Activated CD4-positive, alpha-beta T cell treated with anti-CD3 and anti-CD28 coated beads, Interleukin-2, amount 10 ng/mL, durations not matched to agents 7 days and 5 days (primary cell): ENCODE data around the gene MAP4K3. TPM values are rescaled to one million over a fixed set of nuclear protein-coding genes. Genes with fewer than 3 reads are reported as not detected.
"Not testable (repeated sequence)": the region's sequence is repeated elsewhere in the genome, so short reads cannot be mapped to it uniquely, and the experiment has no call there.

Source experiments
- CTCF ChIA-PET: fragments of 350-600 bp; sonication (Branson Sonifier 250); formaldehyde crosslinking; loops from one replicate; lab custom pipeline; 2021; ENCODE audit warnings: antibody characterized with exemption; lab: Charles Lee
- POLR2A ChIA-PET: fragments of 350-600 bp; sonication (Branson Sonifier 250); formaldehyde crosslinking; loops from one replicate; lab custom pipeline; 2021; ENCODE audit warnings: antibody characterized with exemption; lab: Charles Lee
- DNase-seq: peaks from one replicate; pipeline ENCODE4 v3.0.0-alpha.2; 2020
- H3K27ac Mint-ChIP-seq: one replicate; pipeline ENCODE4 v1.8.0; 2021; ENCODE audit warnings: mild to moderate bottlenecking, moderate library complexity, mixed read lengths
- H3K27me3 Mint-ChIP-seq: one replicate; pipeline ENCODE4 v1.8.0; 2021; ENCODE audit warnings: mixed read lengths
- H3K36me3 Mint-ChIP-seq: one replicate; pipeline ENCODE4 v1.8.0; 2021; ENCODE audit warnings: low read depth, mixed read lengths
- H3K4me1 Mint-ChIP-seq: one replicate; pipeline ENCODE4 v1.8.0; 2021; ENCODE audit warnings: mixed read lengths
- H3K4me3 Mint-ChIP-seq: one replicate; pipeline ENCODE4 v1.8.0; 2021; ENCODE audit warnings: mild to moderate bottlenecking, moderate library complexity, mixed read lengths
- H3K9me3 Mint-ChIP-seq: one replicate; pipeline ENCODE4 v1.8.0; 2021; ENCODE audit warnings: mixed read lengths
- total RNA-seq, 2 experiments: library from RNA; stranded (reverse); gene quantifications; one replicate each; pipeline ENCODE4 v1.2.3, GENCODE V29; 2021

MAP4K3 gene
- total RNA-seq, 2 experiments from 2014 or later: 8.1 to 8.7 TPM

DNA sequence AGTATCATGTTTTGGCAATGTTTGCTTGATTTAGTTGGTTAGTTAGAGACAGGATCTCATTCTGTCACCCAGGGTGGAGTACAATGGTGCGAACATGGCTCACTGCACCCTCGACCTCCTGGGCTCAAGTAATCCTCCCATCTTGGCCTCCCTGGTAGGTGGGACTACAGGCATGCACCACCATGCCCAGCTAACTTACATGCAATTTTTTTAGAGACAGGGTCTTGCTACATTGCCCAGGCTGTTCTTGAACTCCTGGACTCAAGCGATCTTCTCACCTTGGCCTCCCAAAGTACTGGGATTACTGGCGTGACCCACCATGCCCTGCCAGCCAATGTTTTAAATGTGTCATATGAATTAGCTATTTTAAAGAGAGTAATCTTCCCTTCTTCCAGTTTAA is 177.0 kb downstream of the MAP4K3 start:
- H3K27ac Mint-ChIP-seq: no peak overlapping the region
- ChIA-PET POLR2A (no interaction called here), CTCF (no interaction called here)

GRCh38 chr2:39256040-39256439 is 181.0 kb downstream of the MAP4K3 start:
- peaks cover 5% of the 10 kb centered on the region for H3K9me3 Mint-ChIP-seq
- H3K4me1 Mint-ChIP-seq: no peaks in the 10 kb centered on the region
- POLR2A ChIA-PET: no interaction called here
- no peak for DNase-seq
- CTCF ChIA-PET: no interaction called here
- H3K36me3 Mint-ChIP-seq: peaks cover 29% of the 10 kb centered on the region
- no peaks in the 10 kb centered on the region for H3K27me3 Mint-ChIP-seq
- no peak overlapping the region for H3K27ac Mint-ChIP-seq
- no peak overlapping the region for H3K4me3 Mint-ChIP-seq

More for the DNA sequence above, 177.0 kb downstream of the MAP4K3 start:
- Mint-ChIP-seq H3K9me3 (no peaks in the 10 kb centered on the region), H3K27me3 (no peaks in the 10 kb centered on the region), H3K36me3 (peaks cover 19% of the 10 kb centered on the region), H3K4me3 (no peak overlapping the region), H3K4me1 (peaks cover 7% of the 10 kb centered on the region)
- no peak for DNase-seq

GRCh38 chr2:39252888-39253518 is 184.1 kb downstream of the MAP4K3 start:
- POLR2A ChIA-PET: no interaction called here
- no peak for DNase-seq
- Mint-ChIP-seq H3K36me3 (peaks cover 29% of the 10 kb centered on the region), H3K4me3 (no peak overlapping the region), H3K9me3 (peaks cover 11% of the 10 kb centered on the region), H3K27ac (no peak overlapping the region), H3K4me1 (no peaks in the 10 kb centered on the region), H3K27me3 (no peaks in the 10 kb centered on the region)
- CTCF ChIA-PET: interaction anchor here (1.2 to 1.6 kb wide), 3 partner anchors 8 to 42 kb away, joined by 3 to 4 read pairs (median 4); no protein-coding TSS in a partner anchor

GRCh38 chr2:39247512-39248043 is 189.5 kb downstream of the MAP4K3 start:
- Mint-ChIP-seq H3K36me3 (peaks cover 16% of the 10 kb centered on the region), H3K4me3 (no peak overlapping the region), H3K4me1 (peaks cover 25% of the 10 kb centered on the region), H3K9me3 (peaks cover 11% of the 10 kb centered on the region), H3K27me3 (peaks cover under 1% of the 10 kb centered on the region), H3K27ac (no peak overlapping the region)
- ChIA-PET POLR2A (no interaction called here), CTCF (interaction anchor here (0.6 kb wide), 1 partner anchor 394 kb away, joined by 3 read pairs; no protein-coding TSS in a partner anchor)
- no peak for DNase-seq

DNA sequence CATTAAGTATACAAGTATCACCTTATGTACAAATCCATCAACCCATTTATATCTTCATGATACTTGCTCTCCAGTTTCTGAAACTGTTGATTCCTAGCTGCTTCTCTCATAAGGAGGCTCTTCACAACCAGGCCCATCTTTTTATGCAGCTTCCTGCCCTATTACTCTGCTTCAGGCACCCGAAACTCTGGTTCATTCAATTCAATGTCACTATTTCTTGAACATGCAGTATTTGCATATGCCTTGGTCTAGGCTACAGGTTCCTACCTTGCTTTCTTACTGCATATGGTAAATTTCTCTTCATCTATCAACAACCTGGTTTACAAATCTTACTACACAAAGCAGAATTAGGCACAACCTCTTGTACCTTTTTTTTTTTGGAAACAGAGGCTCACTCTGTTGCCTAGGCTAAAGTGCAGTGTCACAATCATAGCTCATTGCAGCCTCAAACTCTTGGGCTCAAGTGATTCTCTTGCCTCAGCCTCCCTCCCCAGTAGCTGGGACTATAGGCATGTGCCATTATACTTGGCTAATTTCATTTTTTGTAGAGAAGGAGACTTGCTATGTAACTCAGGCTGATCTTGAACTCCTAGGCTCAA is 190.6 kb downstream of the MAP4K3 start:
- Mint-ChIP-seq H3K27ac (peak overlapping the region; percentile 4), H3K4me1 (peaks cover 29% of the 10 kb centered on the region), H3K36me3 (peaks cover 14% of the 10 kb centered on the region), H3K4me3 (no peak overlapping the region), H3K27me3 (peaks cover 4% of the 10 kb centered on the region), H3K9me3 (peaks cover 10% of the 10 kb centered on the region)
- no peak for DNase-seq
- POLR2A ChIA-PET: no interaction called here
- CTCF ChIA-PET: interaction anchor here (0.6 to 1.9 kb wide), 3 partner anchors 15 to 57 kb away, joined by 3 to 5 read pairs (median 3); no protein-coding TSS in a partner anchor

DNA sequence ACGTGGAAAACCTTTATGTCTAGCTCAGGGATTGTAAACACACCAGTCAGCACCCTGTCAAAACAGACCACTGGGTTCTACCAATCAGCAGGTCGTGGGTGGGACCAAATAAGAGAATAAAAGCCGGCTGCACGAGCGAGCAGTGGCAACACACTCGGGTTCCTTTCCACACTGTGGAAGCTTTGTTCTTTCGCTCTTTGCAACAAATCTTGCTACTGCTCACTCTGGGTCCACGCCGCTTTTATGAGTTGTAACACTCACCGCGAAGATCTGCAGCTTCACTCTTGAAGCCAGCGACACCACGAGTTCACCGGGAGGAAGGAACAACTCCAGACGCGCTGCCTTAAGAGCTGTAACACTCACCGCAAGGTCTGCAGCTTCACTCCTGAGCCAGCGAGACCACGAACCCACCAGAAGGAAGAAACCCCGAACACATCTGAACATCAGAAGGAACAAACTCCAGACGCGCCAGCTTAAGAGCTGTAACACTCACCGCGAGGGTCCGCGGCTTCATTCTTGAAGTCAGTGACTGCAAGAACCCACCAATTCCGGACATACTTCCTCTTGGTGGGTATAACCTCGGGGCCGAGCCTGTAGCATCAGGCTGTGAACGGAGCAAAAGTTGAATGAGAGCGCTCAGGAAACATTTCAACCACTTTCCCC is 192.0 kb downstream of the MAP4K3 start:
- peak overlapping the region; percentile 46 for H3K27ac Mint-ChIP-seq
- H3K36me3 Mint-ChIP-seq, POLR2A ChIA-PET, H3K9me3 Mint-ChIP-seq, H3K27me3 Mint-ChIP-seq: not testable (repeated sequence)
- DNase-seq: peak; percentile 54
- peak overlapping the region; percentile 62 for H3K4me3 Mint-ChIP-seq
- CTCF ChIA-PET: interaction anchor here (0.5 to 1.9 kb wide), 8 partner anchors 8 to 1455 kb away, joined by 3 to 5 read pairs (median 3); no protein-coding TSS in a partner anchor
- H3K4me1 Mint-ChIP-seq: peaks cover 32% of the 10 kb centered on the region

DNA sequence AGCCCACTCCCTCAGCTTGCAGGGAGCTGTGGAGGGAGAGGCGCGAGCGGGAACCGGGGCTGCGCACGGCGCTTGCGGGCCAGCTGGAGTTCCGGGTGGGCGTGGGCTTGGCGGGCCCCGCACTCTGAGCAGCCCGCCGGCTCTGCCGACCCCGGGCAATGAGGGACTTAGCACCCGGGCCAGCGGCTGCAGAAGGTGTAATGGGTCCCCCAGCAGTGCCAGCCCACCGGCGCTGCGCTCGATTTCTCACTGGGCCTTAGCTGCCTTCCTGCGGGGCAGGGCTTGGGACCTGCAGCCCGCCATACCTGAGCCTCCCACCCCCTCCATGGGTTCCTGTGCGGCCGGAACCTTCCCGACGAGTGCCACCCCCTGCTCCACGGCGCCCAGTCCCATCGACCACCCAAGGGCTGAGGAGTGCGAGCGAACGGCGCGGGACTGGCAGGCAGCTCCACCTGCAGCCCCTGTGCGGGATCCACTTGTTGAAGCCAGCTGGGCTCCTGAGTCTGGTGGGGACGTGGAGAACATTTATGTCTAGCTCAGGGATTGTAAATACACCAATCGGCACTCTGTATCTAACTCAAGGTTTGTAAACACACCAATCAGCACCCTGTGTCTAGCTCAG is 192.7 kb downstream of the MAP4K3 start:
- DNase-seq, H3K27me3 Mint-ChIP-seq, H3K36me3 Mint-ChIP-seq, H3K9me3 Mint-ChIP-seq, POLR2A ChIA-PET: not testable (repeated sequence)
- CTCF ChIA-PET: interaction anchor here (0.8 to 1.9 kb wide), 7 partner anchors 9 to 297 kb away, joined by 3 to 5 read pairs (median 3); no protein-coding TSS in a partner anchor
- peak overlapping the region; percentile 62 for H3K4me3 Mint-ChIP-seq
- H3K4me1 Mint-ChIP-seq: peaks cover 32% of the 10 kb centered on the region
- peak overlapping the region; percentile 46 for H3K27ac Mint-ChIP-seq

DNA sequence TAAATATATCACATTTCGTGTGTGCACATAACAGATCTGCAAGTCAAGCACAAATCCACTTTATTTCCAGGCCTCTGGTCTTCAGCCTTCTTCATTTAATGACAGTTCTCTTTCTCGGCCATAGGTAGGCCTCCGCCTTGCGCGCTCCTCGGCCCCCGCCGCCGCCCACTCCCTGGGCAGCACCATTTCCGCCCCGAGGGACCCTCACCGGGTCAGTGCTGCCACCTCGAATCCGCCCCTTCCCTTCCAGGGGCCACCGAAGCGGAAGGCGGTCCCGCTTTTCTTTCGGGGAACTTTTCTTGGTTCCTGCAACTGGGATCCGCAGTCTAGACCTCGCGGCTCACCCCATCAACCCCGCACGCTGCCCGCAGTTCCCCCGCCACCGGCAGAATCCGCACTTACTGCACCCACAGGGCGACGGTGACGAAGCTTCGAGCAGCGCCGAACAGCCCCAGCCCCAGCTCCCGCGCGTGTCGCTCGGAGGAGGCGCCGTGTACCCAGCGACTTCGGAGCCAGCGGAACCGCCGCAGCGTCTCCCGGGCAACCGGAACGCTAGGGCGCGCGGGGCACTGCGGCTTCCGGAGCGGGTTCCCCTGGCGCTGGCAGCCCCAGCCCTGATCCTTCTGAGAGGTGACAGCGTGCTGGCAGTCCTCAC is 193.5 kb downstream of the MAP4K3 start, which contains the start of gene CDKL4:
CDKL4 (minus strand) TSS at position 502 of the 655 bp plus-strand sequence.
- POLR2A ChIA-PET: no interaction called here
- peaks cover under 1% of the 10 kb centered on the region for H3K36me3 Mint-ChIP-seq
- H3K4me1 Mint-ChIP-seq: peaks cover 32% of the 10 kb centered on the region
- peak within 1 kb of the TSS; percentile 46 for H3K27ac Mint-ChIP-seq
- no peaks in the 10 kb centered on the region for H3K9me3 Mint-ChIP-seq
- H3K27me3 Mint-ChIP-seq: peaks cover 4% of the 10 kb centered on the region
- H3K4me3 Mint-ChIP-seq: peak within 1 kb of the TSS; percentile 62
- DNase-seq: peak; percentile 60
- CTCF ChIA-PET: no interaction called here

DNA sequence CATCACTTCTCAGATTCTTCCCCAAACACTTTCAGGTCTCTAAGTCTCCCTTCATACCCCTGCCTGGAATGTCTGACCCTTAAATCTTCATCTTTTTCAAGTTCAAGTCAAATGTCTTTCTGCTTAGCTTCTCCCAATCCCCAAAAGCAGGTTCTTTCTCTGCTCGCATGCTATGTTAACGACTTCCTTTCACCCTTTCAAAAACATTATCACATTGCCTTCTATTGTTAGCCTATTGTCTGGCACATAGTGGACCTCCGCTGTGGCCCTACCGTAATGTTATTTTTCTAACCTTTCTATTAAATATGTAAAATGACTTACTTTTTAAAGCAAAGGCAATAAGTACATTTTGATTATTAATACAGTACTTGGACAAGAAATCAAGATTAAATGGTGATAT is 195.5 kb downstream of the MAP4K3 start:
- H3K4me3 Mint-ChIP-seq: no peak overlapping the region
- peak overlapping the region; percentile 4 for H3K27ac Mint-ChIP-seq
- peaks cover 4% of the 10 kb centered on the region for H3K27me3 Mint-ChIP-seq
- POLR2A ChIA-PET: interaction anchor here (0.6 to 0.7 kb wide), 2 partner anchors 136 to 638 kb away, joined by 3 to 4 read pairs; no protein-coding TSS in a partner anchor
- CTCF ChIA-PET: no interaction called here
- H3K9me3 Mint-ChIP-seq: no peaks in the 10 kb centered on the region
- DNase-seq: no peak
- peaks cover 32% of the 10 kb centered on the region for H3K4me1 Mint-ChIP-seq
- H3K36me3 Mint-ChIP-seq: no peaks in the 10 kb centered on the region

DNA sequence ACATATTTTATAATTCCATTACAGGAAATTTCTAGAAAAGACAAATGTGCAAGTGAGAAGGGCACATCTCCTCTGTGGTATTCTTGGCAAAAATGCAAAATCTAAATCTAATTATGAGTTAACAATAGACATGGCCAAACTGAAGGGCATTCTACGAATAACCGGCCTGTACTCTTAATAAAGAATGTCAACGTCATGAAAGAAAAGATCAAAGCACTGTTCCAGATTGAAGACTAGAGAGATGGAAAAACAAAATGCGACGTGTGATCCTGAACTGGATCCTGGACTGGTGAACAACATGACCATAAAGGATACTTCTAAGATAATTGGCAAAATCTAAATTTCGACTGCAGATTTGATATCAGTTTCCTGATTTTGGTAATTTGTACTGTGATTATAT is 196.3 kb downstream of the MAP4K3 start:
- Mint-ChIP-seq H3K9me3 (no peaks in the 10 kb centered on the region), H3K36me3 (peaks cover 2% of the 10 kb centered on the region), H3K4me1 (peaks cover 27% of the 10 kb centered on the region), H3K4me3 (no peak overlapping the region), H3K27me3 (peaks cover 7% of the 10 kb centered on the region), H3K27ac (no peak overlapping the region)
- ChIA-PET POLR2A (no interaction called here), CTCF (no interaction called here)
- DNase-seq: no peak

DNA sequence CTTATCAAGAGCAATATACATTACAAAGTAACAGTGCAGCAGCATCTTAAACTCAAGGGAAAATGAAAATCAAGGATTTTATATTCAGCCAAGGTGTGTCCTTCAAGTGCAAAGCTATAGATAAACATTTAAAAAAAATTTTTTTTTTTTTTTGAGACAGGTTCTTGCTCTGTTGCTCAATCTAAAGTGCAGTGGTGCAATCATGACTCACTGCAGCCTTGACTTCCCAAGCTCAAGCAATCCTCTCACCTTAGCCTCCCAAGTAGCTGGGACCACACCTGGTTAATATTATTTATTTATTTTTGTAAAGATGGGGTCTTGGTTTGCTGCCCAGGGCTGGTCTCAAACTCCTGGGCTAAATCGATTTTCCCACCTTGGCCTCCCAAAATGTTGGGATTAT is 202.3 kb downstream of the MAP4K3 start:
- H3K27ac Mint-ChIP-seq: no peak overlapping the region
- H3K27me3 Mint-ChIP-seq: peaks cover 5% of the 10 kb centered on the region
- DNase-seq: no peak
- peaks cover 2% of the 10 kb centered on the region for H3K36me3 Mint-ChIP-seq
- H3K9me3 Mint-ChIP-seq: peaks cover 5% of the 10 kb centered on the region
- ChIA-PET CTCF (interaction anchor here (0.6 to 1.1 kb wide), 3 partner anchors 10 to 1723 kb away, joined by 3 to 5 read pairs (median 3); no protein-coding TSS in a partner anchor), POLR2A (interaction anchor here (0.6 kb wide), 1 partner anchor 25 kb away, joined by 3 read pairs; no protein-coding TSS in a partner anchor)
- H3K4me1 Mint-ChIP-seq: peaks cover 4% of the 10 kb centered on the region
- no peak overlapping the region for H3K4me3 Mint-ChIP-seq

DNA sequence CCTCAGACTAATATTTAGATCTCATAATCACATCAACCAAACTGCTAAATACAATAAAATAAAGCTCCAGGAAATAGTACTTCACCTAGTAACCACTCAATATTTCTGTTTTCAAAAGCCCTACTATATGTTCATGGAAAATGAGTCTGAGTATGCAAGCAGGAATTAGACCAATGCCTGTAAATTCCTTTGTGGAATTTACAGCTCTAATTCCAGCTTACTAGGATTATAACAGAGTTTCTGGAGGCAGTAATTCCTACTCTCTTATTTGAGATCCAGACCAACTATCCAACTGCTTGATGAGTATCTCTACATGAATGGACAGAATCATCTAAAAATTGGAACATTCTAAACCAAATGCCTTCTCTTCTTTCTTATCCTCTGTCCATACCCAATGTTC is 204.9 kb downstream of the MAP4K3 start:
- Mint-ChIP-seq H3K4me1 (peaks cover 28% of the 10 kb centered on the region), H3K9me3 (peaks cover 5% of the 10 kb centered on the region), H3K27me3 (peaks cover 5% of the 10 kb centered on the region), H3K36me3 (peaks cover 3% of the 10 kb centered on the region), H3K4me3 (no peak overlapping the region), H3K27ac (no peak overlapping the region)
- CTCF ChIA-PET: interaction anchor here (1.3 to 1.6 kb wide), 2 partner anchors 113 to 284 kb away, joined by 3 to 5 read pairs; no protein-coding TSS in a partner anchor
- no peak for DNase-seq
- POLR2A ChIA-PET: no interaction called here
